Activated CD8-positive, alpha-beta T cell treated with anti-CD3 and anti-CD28 coated beads for 36 hours (primary cell): ENCODE measurements around the gene PTPRN2. TPM values are rescaled to one million over a fixed set of nuclear protein-coding genes. Genes with fewer than 3 reads are reported as not detected.

Source experiments
- ATAC-seq: fragments of 200-7000 bp; cut with Tn5 transposase; one replicate; pipeline ENCODE4 v1.10.0; 2021; ENCODE audit warnings: mild to moderate bottlenecking, moderate library complexity
- CTCF ChIA-PET: fragments of 350-600 bp; sonication (Branson Sonifier 250); formaldehyde crosslinking; loops from one replicate; lab custom pipeline; 2021; ENCODE audit warnings: antibody characterized with exemption; lab: Charles Lee
- POLR2A ChIA-PET: fragments of 350-600 bp; sonication (Branson Sonifier 250); formaldehyde crosslinking; loops from one replicate; lab custom pipeline; 2021; ENCODE audit warnings: antibody characterized with exemption; lab: Charles Lee
- DNase-seq: peaks from one replicate; pipeline ENCODE4 v3.0.0-alpha.2; 2020
- H3K27ac Mint-ChIP-seq: one replicate; pipeline ENCODE4 v1.8.0; 2021; ENCODE audit warnings: mild to moderate bottlenecking, mixed read lengths
- H3K27me3 Mint-ChIP-seq: one replicate; pipeline ENCODE4 v1.8.0; 2021; ENCODE audit warnings: mixed read lengths
- H3K36me3 Mint-ChIP-seq: one replicate; pipeline ENCODE4 v1.8.0; 2021; ENCODE audit warnings: low read depth, mixed read lengths
- H3K4me1 Mint-ChIP-seq: one replicate; pipeline ENCODE4 v1.8.0; 2021; ENCODE audit warnings: low read depth, mixed read lengths
- H3K4me3 Mint-ChIP-seq: one replicate; pipeline ENCODE4 v1.8.0; 2021; ENCODE audit warnings: mild to moderate bottlenecking, moderate library complexity, mixed read lengths
- H3K9me3 Mint-ChIP-seq: one replicate; pipeline ENCODE4 v1.8.0; 2021; ENCODE audit warnings: mixed read lengths
- CTCF ChIP-seq: fragments of 200-600 bp; IDR thresholded peaks from one replicate; pipeline ENCODE4 v1.8.0; 2022; ENCODE audit warnings: antibody characterized with exemption, mild to moderate bottlenecking
- intact Hi-C: fragments of 100-400 bp; cut with micrococcal nuclease; formaldehyde crosslinking; loops from one replicate; pipeline ENCODE4 v1.10.0; 2022
- total RNA-seq, 2 experiments: library from RNA; stranded (reverse); gene quantifications; one replicate each; pipeline ENCODE4 v1.2.3, GENCODE V29; 2021

Gene PTPRN2
- total RNA-seq, 2 experiments from 2014 or later: 0.49 to 0.65 TPM

GRCh38 chr7:158602905-158603772, 15.5 kb upstream of the PTPRN2 start:
- peak; percentile 37 for ATAC-seq
- H3K4me1 Mint-ChIP-seq: peaks cover 2% of the 10 kb centered on the region
- no peaks in the 10 kb centered on the region for H3K9me3 Mint-ChIP-seq
- H3K27ac Mint-ChIP-seq: no peak overlapping the region
- H3K36me3 Mint-ChIP-seq: peaks cover 1% of the 10 kb centered on the region
- H3K4me3 Mint-ChIP-seq: no peak overlapping the region
- peak; percentile 26 for DNase-seq
- H3K27me3 Mint-ChIP-seq: no peaks in the 10 kb centered on the region
- no peak for TF ChIP-seq CTCF
- intact Hi-C loops: no loop called here
- CTCF ChIA-PET: no interaction called here
- POLR2A ChIA-PET: no interaction called here

- no peaks in the 10 kb centered on the region for H3K27me3 Mint-ChIP-seq
- CTCF ChIA-PET: no interaction called here
- intact Hi-C loops: no loop called here
- H3K9me3 Mint-ChIP-seq: no peaks in the 10 kb centered on the region
- no peak for DNase-seq
- no peak for ATAC-seq
- no peak overlapping the region for H3K4me3 Mint-ChIP-seq
- peaks cover 1% of the 10 kb centered on the region for H3K36me3 Mint-ChIP-seq
- no peak overlapping the region for H3K27ac Mint-ChIP-seq
- POLR2A ChIA-PET: no interaction called here
- H3K4me1 Mint-ChIP-seq: peaks cover 2% of the 10 kb centered on the region
- TF ChIP-seq CTCF: no peak
Measured at GRCh38 chr7:158602041-158602440, 14.4 kb upstream of the PTPRN2 start.

GRCh38 chr7:158601090-158601489, 13.5 kb upstream of the PTPRN2 start:
- ATAC-seq (no peak), DNase-seq (no peak)
- H3K27me3 Mint-ChIP-seq: no peaks in the 10 kb centered on the region
- H3K36me3 Mint-ChIP-seq: no peaks in the 10 kb centered on the region
- no peak overlapping the region for H3K27ac Mint-ChIP-seq
- ChIA-PET POLR2A (no interaction called here), CTCF (no interaction called here)
- no peaks in the 10 kb centered on the region for H3K9me3 Mint-ChIP-seq
- peaks cover 2% of the 10 kb centered on the region for H3K4me1 Mint-ChIP-seq
- no peak for TF ChIP-seq CTCF
- H3K4me3 Mint-ChIP-seq: no peak overlapping the region
- intact Hi-C loops: no loop called here

DNA sequence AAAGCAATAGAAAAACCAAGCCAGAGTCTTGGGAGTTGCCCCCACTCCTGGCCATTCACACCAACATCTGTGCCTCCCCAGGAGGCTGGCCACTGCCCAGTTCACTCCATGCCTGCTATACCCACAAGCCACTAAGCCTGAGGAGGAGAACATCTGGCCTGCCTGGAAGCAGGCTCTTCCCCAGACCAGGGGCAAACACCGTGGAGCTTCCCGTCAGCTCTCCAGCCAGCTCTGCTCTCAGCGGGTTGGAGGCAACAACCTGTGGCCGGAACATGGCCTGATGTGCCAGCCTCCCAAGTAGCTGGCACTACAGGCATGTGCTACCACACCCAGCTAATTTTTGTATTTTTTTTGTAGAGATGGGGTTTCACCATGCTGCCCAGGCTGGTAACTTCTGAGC, 9.1 kb upstream of the PTPRN2 start:
- no peaks in the 10 kb centered on the region for H3K27me3 Mint-ChIP-seq
- H3K4me3 Mint-ChIP-seq: no peak overlapping the region
- DNase-seq: no peak
- H3K4me1 Mint-ChIP-seq: no peaks in the 10 kb centered on the region
- intact Hi-C loops: no loop called here
- POLR2A ChIA-PET: no interaction called here
- no peak for TF ChIP-seq CTCF
- H3K36me3 Mint-ChIP-seq: no peaks in the 10 kb centered on the region
- CTCF ChIA-PET: no interaction called here
- H3K9me3 Mint-ChIP-seq: peaks cover 3% of the 10 kb centered on the region
- ATAC-seq: no peak
- H3K27ac Mint-ChIP-seq: no peak overlapping the region

- peaks cover 3% of the 10 kb centered on the region for H3K9me3 Mint-ChIP-seq
- H3K27ac Mint-ChIP-seq: no peak overlapping the region
- no peak overlapping the region for H3K4me3 Mint-ChIP-seq
- TF ChIP-seq CTCF: no peak
- intact Hi-C loops: no loop called here
- ATAC-seq (no peak), DNase-seq (no peak)
- H3K27me3 Mint-ChIP-seq: no peaks in the 10 kb centered on the region
- no peaks in the 10 kb centered on the region for H3K4me1 Mint-ChIP-seq
- POLR2A ChIA-PET: no interaction called here
- CTCF ChIA-PET: no interaction called here
- no peaks in the 10 kb centered on the region for H3K36me3 Mint-ChIP-seq
Measured at GRCh38 chr7:158596309-158596708, 8.7 kb upstream of the PTPRN2 start.
